HG03520 (cell line): ENCODE results near the gene GPR78.

Experiments used
- ATAC-seq: cut with Tn5 transposase; IDR thresholded peaks from one replicate; pipeline ENCODE4 v1.9.1; 2021; ENCODE audit warnings: mild to moderate bottlenecking, moderate library complexity; ENCODE audit not compliant: unreplicated experiment

Gene GPR78, protein sequence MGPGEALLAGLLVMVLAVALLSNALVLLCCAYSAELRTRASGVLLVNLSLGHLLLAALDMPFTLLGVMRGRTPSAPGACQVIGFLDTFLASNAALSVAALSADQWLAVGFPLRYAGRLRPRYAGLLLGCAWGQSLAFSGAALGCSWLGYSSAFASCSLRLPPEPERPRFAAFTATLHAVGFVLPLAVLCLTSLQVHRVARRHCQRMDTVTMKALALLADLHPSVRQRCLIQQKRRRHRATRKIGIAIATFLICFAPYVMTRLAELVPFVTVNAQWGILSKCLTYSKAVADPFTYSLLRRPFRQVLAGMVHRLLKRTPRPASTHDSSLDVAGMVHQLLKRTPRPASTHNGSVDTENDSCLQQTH

DNA sequence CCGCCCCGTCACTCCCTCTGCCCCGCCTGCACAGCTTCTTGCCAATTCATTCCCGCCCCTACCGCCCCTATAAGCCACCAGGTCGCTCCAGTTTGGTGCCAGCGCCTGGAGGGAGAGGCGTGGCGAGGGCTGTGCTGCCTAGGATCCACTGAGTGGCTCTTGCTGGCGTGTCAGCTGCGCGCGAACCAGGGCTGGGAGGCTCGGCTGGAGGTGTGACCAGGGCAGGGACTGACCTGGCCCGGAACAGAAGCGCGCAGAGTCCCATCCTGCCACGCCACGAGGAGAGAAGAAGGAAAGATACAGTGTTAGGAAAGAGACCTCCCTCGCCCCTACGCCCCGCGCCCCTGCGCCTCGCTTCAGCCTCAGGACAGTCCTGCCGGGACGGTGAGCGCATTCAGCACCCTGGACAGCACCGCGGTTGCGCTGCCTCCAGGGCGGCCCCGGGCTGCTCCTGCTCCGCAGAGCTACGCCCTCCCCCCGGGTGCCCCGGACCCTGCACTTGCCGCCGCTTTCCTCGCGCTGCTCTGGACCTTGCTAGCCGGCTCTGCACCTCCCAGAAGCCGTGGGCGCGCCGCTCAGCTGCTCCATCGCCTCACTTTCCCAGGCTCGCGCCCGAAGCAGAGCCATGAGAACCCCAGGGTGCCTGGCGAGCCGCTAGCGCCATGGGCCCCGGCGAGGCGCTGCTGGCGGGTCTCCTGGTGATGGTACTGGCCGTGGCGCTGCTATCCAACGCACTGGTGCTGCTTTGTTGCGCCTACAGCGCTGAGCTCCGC, at the start of gene GPR78:
Gene GPR78 (plus strand): TSS at position 72 of the 773 bp plus-strand sequence. CDS start 591 bp downstream, at position 663.
- ATAC-seq: no peak

DNA sequence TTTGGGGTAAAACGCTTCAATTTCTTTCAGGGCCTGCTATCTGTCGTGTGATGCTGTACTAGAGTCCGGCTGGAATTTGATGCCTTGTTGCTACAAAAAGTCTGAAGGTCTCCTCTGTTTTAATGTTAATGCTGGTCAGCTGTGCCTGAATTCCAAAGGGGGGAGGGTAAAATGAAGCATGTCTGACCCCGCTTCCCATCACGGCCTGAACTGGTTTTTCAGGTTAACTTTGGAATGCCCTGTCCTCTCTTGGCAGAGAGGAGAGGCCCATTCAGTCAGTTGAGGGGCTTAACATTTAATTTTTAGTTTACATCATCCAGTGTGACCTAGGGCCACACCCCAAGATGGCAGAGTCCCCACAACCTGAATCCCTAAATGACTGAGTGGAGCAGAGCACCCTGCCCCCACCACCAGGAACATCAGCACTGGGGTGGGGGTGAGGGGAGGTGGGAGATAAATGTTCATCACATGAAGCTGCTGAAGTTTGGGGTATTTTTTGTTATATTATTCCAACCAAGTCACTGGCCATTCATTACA, 47.9 kb upstream of the GPR78 start:
- ATAC-seq: no peak

DNA sequence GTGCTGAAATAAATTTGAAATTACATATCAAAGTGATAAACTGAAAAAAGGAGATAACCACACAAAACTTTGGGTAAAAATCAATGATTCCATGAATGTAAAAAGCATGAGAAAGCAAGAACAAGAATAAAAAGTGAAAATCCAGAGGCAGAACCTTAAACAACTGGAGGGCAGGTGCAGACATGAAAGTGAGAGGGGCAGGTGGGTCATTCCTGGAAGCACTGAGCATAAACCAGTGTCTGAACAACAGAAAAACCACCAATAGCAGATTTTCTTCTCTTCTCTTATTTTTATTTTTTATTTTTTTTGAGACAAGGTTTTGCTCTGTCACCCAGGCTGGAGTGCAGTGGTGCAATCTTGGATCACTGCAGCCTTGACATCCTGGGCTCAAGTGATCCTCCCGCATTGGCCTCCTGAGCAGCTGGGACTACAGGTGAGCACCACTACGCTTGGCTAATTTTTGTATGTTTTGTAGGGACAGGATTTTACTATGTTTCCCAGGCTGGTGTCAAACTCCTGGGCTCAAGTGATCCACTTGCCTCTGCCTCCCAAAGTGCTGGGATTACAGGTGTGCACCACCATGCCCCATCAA, 46.8 kb upstream of the GPR78 start:
- ATAC-seq: peak; percentile 33

DNA sequence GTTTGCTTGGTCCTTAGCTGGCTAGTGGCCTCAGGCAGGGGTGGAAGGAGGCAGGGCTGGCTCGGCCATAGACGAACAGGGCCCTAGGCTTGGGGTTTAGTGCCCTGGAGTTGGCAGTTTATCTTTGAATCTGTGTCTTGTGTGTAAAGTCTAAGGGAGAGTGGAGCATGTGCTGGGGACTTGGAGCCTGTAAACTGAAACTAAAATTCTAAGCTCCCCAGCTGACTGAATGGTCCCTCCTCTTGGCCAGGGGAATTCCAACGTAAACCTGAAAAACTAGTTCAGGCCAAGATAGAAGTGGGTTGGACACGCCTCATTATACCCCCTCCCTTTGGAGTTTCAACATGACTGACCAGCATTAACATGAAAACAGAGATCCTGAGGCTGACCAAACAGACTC, 46.1 kb upstream of the GPR78 start:
- peak; percentile 85 for ATAC-seq

DNA sequence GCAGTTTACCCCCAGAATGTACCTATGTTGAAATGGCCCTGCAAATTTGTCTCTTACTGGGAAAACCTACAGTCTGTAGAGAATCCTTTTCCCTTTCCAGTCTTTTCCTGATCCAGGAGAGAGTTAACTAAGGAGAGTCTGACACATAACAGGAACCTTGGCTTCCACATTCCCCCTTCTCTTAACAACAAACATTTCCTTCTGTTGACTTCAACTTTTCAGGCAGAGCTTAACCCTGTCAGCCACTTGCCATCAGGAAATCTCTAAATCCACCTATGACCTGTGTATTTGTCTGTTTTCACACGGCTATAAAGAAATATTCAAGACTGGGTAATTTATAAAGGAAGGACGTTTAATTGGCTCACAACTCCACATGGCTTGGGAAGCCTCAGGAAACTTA, 45.6 kb upstream of the GPR78 start:
- ATAC-seq: no peak

DNA sequence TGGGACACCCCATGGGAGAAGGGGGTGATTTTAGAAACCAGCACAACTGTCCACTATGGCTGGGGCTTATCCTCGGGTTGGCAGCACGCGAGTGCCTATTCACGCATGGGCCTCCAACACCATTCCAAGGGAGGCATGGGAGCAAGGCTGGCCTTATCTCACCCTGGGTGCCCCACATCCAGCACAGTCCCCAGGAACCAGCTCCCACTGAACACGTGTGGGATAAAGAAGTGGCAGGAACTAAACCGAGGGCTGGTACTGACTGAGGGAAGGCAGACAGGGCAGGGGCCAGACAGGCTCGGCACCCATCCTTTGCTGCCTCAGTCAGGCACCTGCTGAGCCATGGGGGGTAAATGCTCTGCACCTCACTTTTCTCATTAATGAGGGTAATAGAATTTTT, 43.7 kb upstream of the GPR78 start:
- no peak for ATAC-seq

DNA sequence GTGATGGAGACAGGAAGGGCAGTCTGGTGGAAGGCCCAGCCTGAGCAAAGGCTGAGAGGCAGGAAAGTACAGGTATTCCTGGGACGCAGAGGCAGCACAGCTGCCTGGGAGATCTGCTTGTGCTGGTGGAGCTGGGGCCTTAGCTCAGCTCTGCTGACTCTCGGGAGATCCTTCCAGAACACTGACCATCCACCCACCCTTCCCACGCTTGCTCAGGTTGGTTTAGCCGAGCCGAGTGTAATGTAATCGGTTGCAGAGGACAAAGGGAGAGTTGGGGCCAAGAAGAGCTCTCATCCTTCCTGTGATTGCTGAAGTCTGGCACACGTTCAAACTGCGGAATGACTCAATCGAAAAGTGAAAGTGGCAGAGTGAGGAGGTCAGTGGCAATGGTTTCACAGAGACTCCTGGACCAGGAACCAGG, 43.1 kb upstream of the GPR78 start:
- ATAC-seq: no peak

DNA sequence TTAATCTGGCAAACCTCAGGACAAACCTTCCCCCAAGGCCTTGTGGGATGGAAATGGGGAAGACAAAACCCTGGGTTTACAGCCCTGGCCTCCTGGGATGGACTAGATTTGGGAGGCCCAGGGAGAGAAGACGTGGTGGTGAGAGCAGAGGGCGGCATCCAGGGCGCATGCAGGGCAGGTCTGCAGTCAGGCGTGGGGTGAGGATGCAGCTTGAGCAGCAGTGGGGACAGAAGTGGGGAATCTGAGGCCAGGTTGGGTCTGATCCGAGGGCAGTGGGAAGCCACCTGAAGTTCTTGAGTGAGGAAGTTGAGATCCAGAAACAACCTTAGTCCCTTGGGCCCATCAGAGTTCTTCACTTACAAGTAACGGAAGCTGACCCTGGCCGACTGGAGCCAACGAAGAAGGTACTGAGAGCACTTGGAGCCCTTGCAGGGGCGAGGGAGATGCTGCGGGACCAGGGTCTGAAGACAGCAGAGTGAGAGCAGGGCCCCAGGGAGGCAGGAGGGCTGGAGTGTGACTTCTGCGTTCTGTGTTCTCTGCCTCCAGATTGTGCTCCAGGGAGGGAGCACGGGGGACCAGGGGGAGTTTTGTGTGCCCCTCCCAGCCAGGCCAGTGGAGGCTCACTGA, 42.0 kb upstream of the GPR78 start:
- ATAC-seq: no peak

DNA sequence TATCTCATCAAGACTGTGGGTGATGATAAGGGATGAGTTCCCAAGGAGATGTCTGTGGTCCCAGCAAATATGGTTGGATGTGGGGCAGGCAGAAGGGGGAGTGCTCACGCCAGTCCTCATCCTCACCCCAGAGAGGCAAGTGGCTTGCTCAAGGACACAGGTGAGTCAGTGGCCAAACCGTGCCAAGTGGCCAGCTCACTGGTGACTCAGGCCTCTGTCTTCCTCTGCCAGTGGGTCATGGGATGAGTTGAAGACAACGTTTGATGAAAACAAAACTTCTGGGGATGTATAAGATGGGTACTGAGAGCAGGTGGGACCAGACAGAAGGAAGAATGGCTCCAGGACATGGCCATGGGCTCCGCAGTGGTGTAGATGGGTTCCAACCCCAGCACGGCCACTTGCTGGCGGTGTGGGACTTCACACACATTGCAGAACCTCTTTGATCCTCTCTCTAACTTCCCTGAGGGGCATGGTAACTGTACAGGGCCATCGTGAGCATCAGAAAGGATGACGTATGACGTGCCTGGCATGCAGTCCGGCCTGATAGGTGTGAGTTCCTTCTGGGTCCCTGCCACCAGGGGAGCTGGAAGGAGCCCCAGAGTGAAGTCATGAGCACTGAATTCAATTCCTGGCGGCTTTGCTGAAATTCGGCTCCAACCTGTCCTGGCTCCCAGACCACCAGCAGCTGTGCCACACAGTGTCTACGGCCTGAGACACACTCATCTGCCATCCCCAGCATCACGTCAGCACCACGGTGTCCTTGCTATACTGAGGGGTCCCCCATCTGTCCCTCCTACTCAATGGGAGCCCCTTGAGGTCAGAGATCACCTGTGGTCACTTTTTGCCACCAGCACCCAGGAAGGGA, 41.3 kb upstream of the GPR78 start:
- no peak for ATAC-seq

DNA sequence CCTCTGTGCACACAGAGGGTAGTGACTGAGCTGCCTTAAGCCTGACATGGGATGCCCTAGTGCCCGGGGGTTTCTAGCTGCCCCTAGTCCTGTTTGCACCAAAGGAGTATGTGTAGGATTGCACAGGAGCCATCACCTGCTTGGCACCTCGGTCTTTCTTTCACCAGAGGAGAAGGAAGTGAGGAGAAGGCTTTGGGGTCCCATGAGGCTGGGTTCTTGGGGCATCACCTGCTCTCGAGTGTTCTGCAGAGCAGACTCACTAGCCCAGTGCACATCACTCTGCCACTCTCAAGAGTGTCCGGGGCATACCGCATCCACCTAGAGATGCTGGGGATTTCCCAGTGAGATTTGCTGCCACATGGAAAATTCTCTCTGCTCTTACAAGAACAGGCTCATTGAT, 40.5 kb upstream of the GPR78 start:
- ATAC-seq: peak; percentile 52

DNA sequence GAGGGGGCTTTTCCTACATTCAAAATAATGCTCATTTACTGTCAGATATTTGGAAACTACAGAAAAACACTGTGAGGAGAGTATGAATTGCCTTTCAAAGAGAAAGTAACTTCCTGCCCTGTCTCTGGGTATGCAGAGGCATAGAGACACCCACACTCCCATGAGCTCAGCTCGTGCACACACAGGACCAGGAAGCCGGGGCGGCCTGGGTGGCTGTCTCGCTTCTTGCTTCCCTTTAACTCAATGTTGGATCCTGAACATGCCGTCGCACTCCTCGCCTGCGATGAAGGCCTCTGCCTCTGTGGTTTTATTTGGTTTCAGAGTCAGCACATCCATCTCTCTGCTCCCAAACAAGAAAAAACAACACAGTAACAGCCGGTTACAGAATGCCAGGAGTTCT, 40.1 kb upstream of the GPR78 start:
- peak; percentile 71 for ATAC-seq

DNA sequence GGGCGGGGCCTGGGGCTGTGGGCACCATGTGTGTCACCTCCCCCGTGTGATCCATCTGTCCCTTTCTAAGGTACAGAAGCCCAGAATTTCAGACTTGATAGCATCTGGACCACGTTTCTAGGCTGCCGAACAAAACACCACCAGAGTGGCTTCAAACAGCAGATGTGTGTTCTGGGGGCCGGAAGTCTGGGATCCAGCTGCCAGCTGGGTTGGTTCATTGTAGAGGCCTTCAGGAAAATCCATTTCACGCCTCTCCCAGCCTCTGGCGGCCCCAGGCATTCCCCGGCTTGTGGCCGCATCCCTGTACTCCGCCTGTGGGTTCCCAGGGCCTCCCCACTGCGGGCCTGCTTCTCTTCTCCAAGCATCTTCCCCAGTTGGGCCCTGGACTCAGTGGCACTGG, 39.6 kb upstream of the GPR78 start:
- no peak for ATAC-seq

DNA sequence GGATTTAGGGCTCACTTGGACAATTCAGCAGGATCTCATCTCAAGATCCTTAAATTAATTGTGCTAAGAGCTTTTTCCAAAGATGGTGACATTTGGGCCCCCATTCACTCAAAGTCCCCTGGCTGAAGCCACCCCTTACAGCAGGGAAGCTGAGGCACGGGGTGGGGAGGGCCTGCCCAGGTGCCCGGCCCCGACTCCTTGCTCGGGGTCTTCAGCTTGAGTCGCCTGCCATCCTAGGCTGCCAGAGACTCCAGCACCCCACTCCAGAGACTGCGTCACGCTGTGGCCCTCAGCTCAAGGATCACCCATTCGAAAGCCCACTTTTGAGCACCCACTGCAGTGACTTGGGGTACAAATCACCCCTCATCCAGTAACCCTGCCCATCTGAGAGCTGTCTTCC, 39.2 kb upstream of the GPR78 start:
- no peak for ATAC-seq

DNA sequence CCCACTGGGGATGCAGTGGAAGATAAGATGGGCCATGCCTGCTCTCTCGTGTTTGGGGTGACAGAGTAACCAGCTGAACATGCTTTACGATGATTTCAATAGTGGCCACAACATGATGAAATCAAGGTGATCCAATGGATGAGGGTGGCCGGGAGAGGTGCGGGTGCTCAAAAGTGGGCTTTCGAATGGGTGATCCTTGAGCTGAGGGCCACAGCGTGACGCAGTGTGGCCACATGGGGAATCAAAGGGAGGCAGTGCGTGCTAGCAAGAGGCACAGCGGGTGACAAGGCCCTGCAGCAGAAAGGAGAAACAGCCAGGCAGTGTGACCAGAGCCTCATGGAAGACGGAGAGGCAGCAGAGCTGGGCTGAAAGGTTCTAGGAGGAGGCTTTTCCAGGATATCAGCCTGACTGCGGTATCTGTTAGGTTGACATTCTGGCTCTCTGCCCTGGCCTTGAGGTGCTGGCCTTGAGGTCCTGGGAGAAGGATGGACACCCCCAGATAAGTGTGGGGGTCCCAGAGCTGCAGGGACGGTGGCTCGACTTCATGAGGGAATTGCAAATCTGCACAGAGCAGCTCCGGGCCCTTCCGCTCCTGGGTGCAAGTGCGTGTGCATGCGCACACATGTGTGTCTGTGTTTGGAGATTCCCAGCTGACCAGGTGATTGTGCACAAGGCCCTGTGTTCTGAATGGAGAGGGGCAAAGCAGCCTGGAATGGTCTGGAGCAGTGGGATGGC, 38.0 kb upstream of the GPR78 start:
- ATAC-seq: no peak

DNA sequence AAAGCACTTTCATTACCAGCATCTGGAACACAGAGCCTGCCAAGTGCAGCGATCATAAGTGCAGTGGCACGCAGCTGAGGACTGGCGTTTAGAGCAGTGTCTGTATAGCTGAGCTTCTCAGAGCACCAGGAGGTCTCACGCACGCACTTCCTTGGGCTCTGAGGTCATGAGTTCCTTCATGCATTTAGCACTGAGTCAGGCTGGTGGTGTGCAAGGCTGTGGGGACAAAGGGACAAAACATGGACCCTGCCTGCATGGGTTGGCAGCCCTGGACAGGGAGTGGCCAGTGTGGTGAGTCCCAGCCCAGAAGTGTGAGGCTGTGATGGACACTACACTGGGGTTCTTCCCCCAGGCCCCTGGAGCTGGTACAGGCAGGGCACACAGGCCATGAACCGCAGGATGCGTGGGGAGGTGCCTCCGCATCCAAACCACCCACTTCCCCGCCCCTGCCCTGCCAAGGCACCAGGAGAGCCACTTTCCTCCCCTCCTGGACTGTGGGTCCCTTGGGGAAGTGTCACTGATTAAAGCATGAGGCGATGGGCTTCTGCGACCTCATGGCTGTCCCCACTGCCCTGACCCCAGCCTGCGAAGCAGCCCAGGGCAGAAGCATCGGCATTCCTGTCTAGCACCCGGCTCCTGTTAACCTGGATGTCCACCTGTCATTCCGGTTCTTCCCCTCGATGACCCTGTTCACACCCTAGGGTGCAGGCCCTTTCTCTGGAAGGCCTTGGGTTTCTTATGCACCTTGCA, 37.2 kb upstream of the GPR78 start:
- no peak for ATAC-seq

DNA sequence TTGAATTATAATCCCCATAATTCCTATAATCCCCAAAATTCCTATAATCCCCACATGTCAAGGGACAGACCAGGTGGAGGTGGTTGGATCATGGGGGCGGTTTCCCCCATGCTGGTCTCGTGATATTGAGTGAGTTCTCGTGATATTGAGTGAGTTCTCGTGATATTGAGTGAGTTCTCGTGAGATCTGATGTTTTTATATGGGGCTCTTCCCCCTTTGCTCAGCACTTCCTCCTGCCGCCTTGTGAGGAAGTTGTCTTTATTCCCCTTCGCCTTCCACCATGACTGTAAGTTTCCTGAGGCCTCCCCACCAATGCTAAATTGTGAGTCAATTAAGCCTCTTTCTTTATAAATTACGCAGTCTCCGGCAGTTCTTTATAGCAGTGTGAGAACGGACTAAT, 36.6 kb upstream of the GPR78 start:
- ATAC-seq: no peak

DNA sequence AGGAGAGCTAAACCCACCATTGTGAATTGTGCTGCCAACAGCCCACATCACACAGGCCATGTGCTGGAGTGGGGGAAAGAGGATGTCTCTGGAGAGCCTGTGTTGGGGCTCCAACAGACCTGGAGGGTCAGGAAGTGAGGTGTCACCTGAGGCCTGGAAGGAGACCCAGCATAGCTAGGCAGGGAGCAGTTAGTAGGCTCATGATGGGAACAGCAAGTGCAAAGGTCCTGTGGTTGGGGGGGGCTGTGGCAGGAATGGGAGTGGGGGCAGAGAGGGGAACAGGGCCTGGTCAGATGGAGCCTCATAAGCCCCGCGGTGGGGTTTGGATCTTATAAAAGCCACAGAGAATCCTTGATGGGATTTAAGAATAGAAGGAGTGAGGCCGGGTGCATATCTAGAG, 35.9 kb upstream of the GPR78 start:
- ATAC-seq: no peak

DNA sequence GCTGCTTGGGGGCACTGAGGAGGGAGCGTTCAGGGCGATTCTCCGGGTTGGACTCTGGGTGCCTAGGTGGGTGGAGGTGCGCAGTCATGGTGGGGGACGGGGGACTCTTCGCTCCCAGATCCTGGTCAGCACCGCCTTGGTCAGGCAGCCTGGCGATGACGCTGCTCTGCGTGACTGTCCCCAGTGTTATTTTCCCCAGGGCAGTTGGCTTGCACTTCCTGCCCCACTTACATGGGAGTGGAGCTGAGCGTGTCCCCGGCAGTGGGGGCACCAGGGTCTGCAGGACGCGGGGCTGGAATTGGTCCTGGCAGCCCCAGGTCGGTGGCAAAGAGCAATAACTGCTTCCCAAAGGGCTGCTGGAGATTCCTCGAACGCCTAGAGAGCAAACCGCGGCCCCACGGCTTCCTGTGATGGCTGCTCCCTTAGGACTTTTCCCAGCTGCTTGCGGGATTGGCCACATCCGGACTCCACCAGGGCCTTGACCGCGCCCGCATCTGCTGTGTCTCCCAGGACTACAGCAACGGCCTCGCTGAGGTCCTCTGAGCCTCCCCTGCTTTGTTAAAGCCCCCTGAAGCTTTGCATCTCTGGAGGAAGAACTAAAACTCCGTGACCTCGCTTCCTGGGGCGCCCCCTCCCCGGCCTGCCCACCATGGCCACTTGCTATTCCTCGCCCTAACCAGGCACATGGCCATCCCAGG, 35.3 kb upstream of the GPR78 start:
- ATAC-seq: no peak
